Spleen (tissue), 11 donors: ENCODE results near the gene PI3. TPM values are rescaled to one million over a fixed set of nuclear protein-coding genes. Genes with fewer than 3 reads are reported as not detected.

ENCODE experiments used
- DNase-seq: peaks from one replicate; pipeline ENCODE4 v3.0.0-alpha.2; 2020
- H3K27ac ChIP-seq, 8 donors: fragments of 200-600 bp; sonication (generic) in 7 of 8; 1 replicate in 4 of 8; 2 replicates in 4 of 8; pipeline versions ENCODE4 v1.5.0 to v1.8.0; 2016 to 2021; ENCODE audit warnings: inconsistent platforms in 4 of 8, mild to moderate bottlenecking in 4 of 8, moderate library complexity in 1 of 8
- H3K27me3 ChIP-seq, 7 donors: fragments of 200-600 bp; sonication (generic) in 6 of 7; replicated peaks in 1 of 7; 1 replicate in 4 of 7; 2 replicates in 3 of 7; pipeline versions ENCODE4 v1.5.0 to v1.8.0; 2016 to 2021; ENCODE audit warnings: inconsistent platforms in 3 of 7, mild to moderate bottlenecking in 1 of 7
- H3K36me3 ChIP-seq, 6 donors: fragments of 200-600 bp; sonication (generic) in 5 of 6; 1 replicate in 4 of 6; 2 replicates in 2 of 6; pipeline versions ENCODE4 v1.5.0 to v1.8.0; 2016 to 2021; ENCODE audit warnings: inconsistent platforms in 2 of 6
- H3K4me1 ChIP-seq, 6 donors: fragments of 200-600 bp; sonication (generic) in 5 of 6; 1 replicate in 3 of 6; 2 replicates in 3 of 6; pipeline versions ENCODE4 v1.5.0 to v1.8.0; 2016 to 2021; ENCODE audit warnings: inconsistent platforms in 3 of 6
- H3K4me3 ChIP-seq, 8 donors: fragments of 200-600 bp; sonication (generic) in 7 of 8; 1 replicate in 4 of 8; 2 replicates in 4 of 8; pipeline versions ENCODE4 v1.5.0 to v1.8.0; 2016 to 2021; ENCODE audit warnings: inconsistent platforms in 4 of 8, mild to moderate bottlenecking in 4 of 8, moderate library complexity in 2 of 8
- H3K9me3 ChIP-seq, 8 donors: fragments of 200-600 bp; sonication (generic) in 7 of 8; 1 replicate in 4 of 8; 2 replicates in 4 of 8; pipeline versions ENCODE4 v1.5.0 to v1.8.0; 2016 to 2021; ENCODE audit warnings: inconsistent platforms in 4 of 8
- POLR2A ChIP-seq, 3 donors: fragments of 450-650 bp; IDR thresholded peaks; one replicate each; pipeline ENCODE4 v1.5.1; 2017; ENCODE audit warnings: antibody characterized with exemption in 3 of 3, mild to moderate bottlenecking in 1 of 3
- POLR2AphosphoS5 ChIP-seq, 3 donors: sonication (generic); formaldehyde crosslinking; IDR thresholded peaks; one replicate each; pipeline ENCODE4 v1.5.1; 2017; ENCODE audit warnings: antibody characterized with exemption in 3 of 3
- WGBS, 5 donors: extraction: QIAGEN DNeasy Blood & Tissue Kit in 3 of 5; methylation state at CpG; one replicate each; pipeline versions ENCODE4 v1.1.5 to v1.1.7; 2013 to 2018; 5-methylcytosine and 5-hydroxymethylcytosine counted together
- intact Hi-C: fragments of 100-400 bp; cut with DNase I; formaldehyde crosslinking; loops from one replicate; pipeline ENCODE4 v1.15.0; 2023; ENCODE audit warnings: low total_unique reads
- polyA plus RNA-seq, 3 donors: library from polyadenylated mRNA; stranded (reverse); fragments of 200-250 nt; gene quantifications; one replicate each; pipeline ENCODE4 v1.2.1, GENCODE V29; 2013
- total RNA-seq, 7 donors: library from RNA; depleted of rRNA in 3 of 7; stranded (reverse); fragments of >200 nt in 3 of 7; fragmentation: NEBNext Ultra II Directional in 4 of 7; extraction: Animal tissue kit (Norgen Biotek cat#: 25700) in 4 of 7; gene quantifications; one replicate each; pipeline versions ENCODE4 v1.1.0 to v1.2.1, GENCODE V29; 2016 to 2021
- TF ChIP-seq, protein P1 (sequence below), 11 experiments: fragments of 200-600 bp in 7 of 11; fragments of 450-650 bp in 4 of 11; sonication (generic) in 4 of 11; IDR thresholded peaks in 8 of 11; conservative IDR thresholded peaks in 3 of 11; 1 replicate in 7 of 11; 2 replicates in 4 of 11; pipeline versions ENCODE4 v1.4.0 to v1.8.0; 2016 to 2021; ENCODE audit warnings: antibody characterized with exemption in 11 of 11, inconsistent platforms in 4 of 11, mild to moderate bottlenecking in 1 of 11
- donor health status: healthy with polysubstance abuse.
- donor health status: DM: no; HTN: no; CAD: no; lungs with moderate emphysema.
- donor health status: DM: no; HTN: no; CAD: no.
- donor health status: Bipolar disorder and iron deficiency.
- donor health status: healthy.
- donor health status: DM: no; HTN: no; CAD: no.
- donor health status: DM: yes; HTN: yes; CAD: no.

The PI3 gene
- total and polyA plus RNA-seq, 10 donors, result 1.7 to 22.8 (median 2.8) TPM; not detected in 3

DNA sequence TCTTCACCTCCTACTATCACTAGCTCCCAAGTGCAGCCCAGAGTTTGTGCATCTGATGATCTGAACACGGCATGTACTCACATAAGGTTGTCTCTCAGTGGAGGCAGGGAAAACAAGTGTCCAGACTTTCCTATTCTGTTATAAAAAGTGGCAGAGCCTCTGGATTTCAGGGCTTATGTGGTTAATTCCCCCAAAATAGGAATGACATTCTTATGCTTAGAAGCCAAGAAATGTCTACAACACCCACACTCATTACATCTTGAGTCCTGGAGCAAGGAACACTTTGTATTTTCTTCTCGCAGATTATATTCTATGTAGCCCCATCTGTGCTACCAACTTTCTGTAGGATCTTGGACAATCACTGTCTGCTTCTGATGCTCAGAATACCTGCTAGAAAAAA is 18.6 kb downstream of the PI3 start:
- H3K27ac ChIP-seq, result no peak overlapping the region
- TF ChIP-seq, protein P1, sequence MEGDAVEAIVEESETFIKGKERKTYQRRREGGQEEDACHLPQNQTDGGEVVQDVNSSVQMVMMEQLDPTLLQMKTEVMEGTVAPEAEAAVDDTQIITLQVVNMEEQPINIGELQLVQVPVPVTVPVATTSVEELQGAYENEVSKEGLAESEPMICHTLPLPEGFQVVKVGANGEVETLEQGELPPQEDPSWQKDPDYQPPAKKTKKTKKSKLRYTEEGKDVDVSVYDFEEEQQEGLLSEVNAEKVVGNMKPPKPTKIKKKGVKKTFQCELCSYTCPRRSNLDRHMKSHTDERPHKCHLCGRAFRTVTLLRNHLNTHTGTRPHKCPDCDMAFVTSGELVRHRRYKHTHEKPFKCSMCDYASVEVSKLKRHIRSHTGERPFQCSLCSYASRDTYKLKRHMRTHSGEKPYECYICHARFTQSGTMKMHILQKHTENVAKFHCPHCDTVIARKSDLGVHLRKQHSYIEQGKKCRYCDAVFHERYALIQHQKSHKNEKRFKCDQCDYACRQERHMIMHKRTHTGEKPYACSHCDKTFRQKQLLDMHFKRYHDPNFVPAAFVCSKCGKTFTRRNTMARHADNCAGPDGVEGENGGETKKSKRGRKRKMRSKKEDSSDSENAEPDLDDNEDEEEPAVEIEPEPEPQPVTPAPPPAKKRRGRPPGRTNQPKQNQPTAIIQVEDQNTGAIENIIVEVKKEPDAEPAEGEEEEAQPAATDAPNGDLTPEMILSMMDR (IDR thresholded peaks at IDR 0.05 in 8 of 11, conservative IDR thresholded peaks at IDR 0.05 in 3 of 11), result no peak
- H3K36me3 ChIP-seq, result no peaks in the 10 kb centered on the region
- WGBS, 5 donors, result 84 to 92% (median 89%) methylated on average over 2 of the region's 2 CpGs
- intact Hi-C loops, result no loop called here
- H3K4me3 ChIP-seq, result no peak overlapping the region
- no peaks in the 10 kb centered on the region for H3K4me1 ChIP-seq
- peaks cover 0 to 3% (median 0%) of the 10 kb centered on the region in 8 donors for H3K9me3 ChIP-seq
- DNase-seq, result no peak
- peaks cover 0 to 21% (median 0%) of the 10 kb centered on the region in 7 donors for H3K27me3 ChIP-seq

- TF ChIP-seq, protein P1 (IDR thresholded peaks at IDR 0.05 in 8 of 11, conservative IDR thresholded peaks at IDR 0.05 in 3 of 11), result no peak
- TF ChIP-seq POLR2A (IDR thresholded peaks at IDR 0.05) (no peak), POLR2AphosphoS5 (IDR thresholded peaks at IDR 0.05) (no peak)
- intact Hi-C loops, result no loop called here
- 7 to 18% (median 13%) methylated on average over 1 of the region's 1 CpG for WGBS, 5 donors
- no peak for DNase-seq
- peaks cover 0 to 55% (median 0%) of the 10 kb centered on the region in 7 donors for H3K27me3 ChIP-seq
- H3K9me3 ChIP-seq, result peaks cover 0 to 21% (median 11%) of the 10 kb centered on the region in 8 donors
- H3K36me3 ChIP-seq, result no peaks in the 10 kb centered on the region
- no peak within 1 kb of the TSS for H3K4me3 ChIP-seq
- no peaks in the 10 kb centered on the region for H3K4me1 ChIP-seq
- H3K27ac ChIP-seq, result no peak within 1 kb of the TSS
Measured at GRCh38 chr20:45206725-45207124, 32.0 kb downstream of the PI3 start, which contains the start of gene SEMG1. Gene SEMG1 (plus strand): TSS chr20:45207033. CDS start chr20:45207054, 21 bp downstream.

GRCh38 chr20:45209924-45210323 is 35.2 kb downstream of the PI3 start:
- Histone ChIP-seq H3K4me1 (no peaks in the 10 kb centered on the region), H3K27ac (no peak overlapping the region), H3K36me3 (no peaks in the 10 kb centered on the region), H3K4me3 (no peak overlapping the region), H3K27me3 (peaks cover 0 to 41% (median 0%) of the 10 kb centered on the region in 7 donors), H3K9me3 (no peaks in the 10 kb centered on the region)
- TF ChIP-seq POLR2AphosphoS5 (IDR thresholded peaks at IDR 0.05) (no peak), POLR2A (IDR thresholded peaks at IDR 0.05) (no peak)
- TF ChIP-seq, protein P1 (IDR thresholded peaks at IDR 0.05 in 8 of 11, conservative IDR thresholded peaks at IDR 0.05 in 3 of 11), result no peak
- intact Hi-C loops, result no loop called here
- 91 to 100% (median 95%) methylated on average over 1 of the region's 1 CpG for WGBS, 5 donors
- DNase-seq, result no peak

GRCh38 chr20:45211569-45212474 is 37.1 kb downstream of the PI3 start:
- no peaks in the 10 kb centered on the region for H3K4me1 ChIP-seq

More at GRCh38 chr20:45211569-45212474, 37.1 kb downstream of the PI3 start:
- Histone ChIP-seq H3K4me3 (no peak overlapping the region), H3K27me3 (peaks cover 0 to 22% (median 0%) of the 10 kb centered on the region in 7 donors), H3K27ac (no peak overlapping the region), H3K36me3 (no peaks in the 10 kb centered on the region), H3K9me3 (no peaks in the 10 kb centered on the region)
- TF ChIP-seq, protein P1 (IDR thresholded peaks at IDR 0.05 in 8 of 11, conservative IDR thresholded peaks at IDR 0.05 in 3 of 11), result no peak
- no peak for TF ChIP-seq POLR2AphosphoS5 (IDR thresholded peaks at IDR 0.05)
- TF ChIP-seq POLR2A (IDR thresholded peaks at IDR 0.05), result no peak
- no peak for DNase-seq
- intact Hi-C loops, result no loop called here
